ENCODE results near the gene SYNJ2.

Gene SYNJ2

GRCh38 chr6:157978021-157978783, 3.5 kb upstream of the SYNJ2 start:
- H3K27me3 ChIP-seq (replicated peaks; ENCODE audit: control insufficient read depth, insufficient read depth, low read length): no peaks in the 10 kb centered on the region; the same call in 1 of the 2 replicates
- DNase-seq (ENCODE audit: extremely low read depth, insufficient read length): no peak
- no peak for TF ChIP-seq CTCF (IDR thresholded peaks at IDR 0.05; ENCODE audit: insufficient read depth, low read length, poor library complexity, severe bottlenecking)
- H3K36me3 ChIP-seq (ENCODE audit: control insufficient read depth, insufficient read depth, low read length): no peaks in the 10 kb centered on the region
- H3K4me3 ChIP-seq (replicated peaks; ENCODE audit: low read depth, low read length): no peak overlapping the region

- Histone ChIP-seq H3K27me3 (replicated peaks; ENCODE audit: control insufficient read depth, insufficient read depth, low read length) (no peaks in the 10 kb centered on the region; the same call in 1 of the 2 replicates), H3K36me3 (ENCODE audit: control insufficient read depth, insufficient read depth, low read length) (no peaks in the 10 kb centered on the region), H3K4me3 (replicated peaks; ENCODE audit: low read depth, low read length) (peak overlapping the region; percentile 85)
- TF ChIP-seq CTCF (IDR thresholded peaks at IDR 0.05; ENCODE audit: insufficient read depth, low read length, poor library complexity, severe bottlenecking): no peak
- DNase-seq (ENCODE audit: extremely low read depth, insufficient read length): no peak
Observed at GRCh38 chr6:157980288-157981131, 1.2 kb upstream of the SYNJ2 start.

GRCh38 chr6:157981132-157981394, 600 bp upstream of the SYNJ2 start:
- Histone ChIP-seq H3K36me3 (ENCODE audit: control insufficient read depth, insufficient read depth, low read length) (no peaks in the 10 kb centered on the region), H3K4me3 (replicated peaks; ENCODE audit: low read depth, low read length) (peak overlapping the region; percentile 85), H3K27me3 (replicated peaks; ENCODE audit: control insufficient read depth, insufficient read depth, low read length) (no peaks in the 10 kb centered on the region; the same call in 1 of the 2 replicates)
- no peak for DNase-seq (ENCODE audit: extremely low read depth, insufficient read length)
- no peak for TF ChIP-seq CTCF (IDR thresholded peaks at IDR 0.05; ENCODE audit: insufficient read depth, low read length, poor library complexity, severe bottlenecking)

GRCh38 chr6:157982102-157982562, 469 bp downstream of the SYNJ2 start:
- peak overlapping the region; percentile 85 for H3K4me3 ChIP-seq (replicated peaks; ENCODE audit: low read depth, low read length)
- no peak for TF ChIP-seq CTCF (IDR thresholded peaks at IDR 0.05; ENCODE audit: insufficient read depth, low read length, poor library complexity, severe bottlenecking)
- H3K36me3 ChIP-seq (ENCODE audit: control insufficient read depth, insufficient read depth, low read length): no peaks in the 10 kb centered on the region
- DNase-seq (ENCODE audit: extremely low read depth, insufficient read length): peak; percentile 31
- no peaks in the 10 kb centered on the region for H3K27me3 ChIP-seq (replicated peaks; ENCODE audit: control insufficient read depth, insufficient read depth, low read length)

- DNase-seq (ENCODE audit: extremely low read depth, insufficient read length): no peak
- Histone ChIP-seq H3K27me3 (replicated peaks; ENCODE audit: control insufficient read depth, insufficient read depth, low read length) (no peaks in the 10 kb centered on the region), H3K4me3 (replicated peaks; ENCODE audit: low read depth, low read length) (peak overlapping the region; percentile 85), H3K36me3 (ENCODE audit: control insufficient read depth, insufficient read depth, low read length) (no peaks in the 10 kb centered on the region; the same call in 1 of the 2 replicates)
- TF ChIP-seq CTCF (IDR thresholded peaks at IDR 0.05; ENCODE audit: insufficient read depth, low read length, poor library complexity, severe bottlenecking): peak; percentile 43
Observed at GRCh38 chr6:157982563-157983405, 1.1 kb downstream of the SYNJ2 start.

All from GM06990 (cell line).